BJ (cell line): Measurements from ENCODE around the gene ZNF33A. TPM values are rescaled to one million over a fixed set of nuclear protein-coding genes. Genes with fewer than 3 reads are reported as not detected.
A peak's percentile ranks its signal among the peaks of the same experiment; 100 is the strongest.
"Not testable (repeated sequence)": the region's sequence is repeated elsewhere in the genome, so short reads cannot be mapped to it uniquely, and the experiment has no call there.

Experiments used
- CTCF ChIA-PET: fragments of 350-600 bp; formaldehyde crosslinking; extraction: SDS; loops from one replicate; lab custom pipeline; 2021; ENCODE audit warnings: antibody characterized with exemption, inconsistent platforms; lab: Yijun Ruan, JAX
- POLR2A ChIA-PET: fragments of 300-600 bp; sonication (Branson Sonifier 250); formaldehyde crosslinking; extraction: SDS; loops from one replicate; lab custom pipeline; 2021; ENCODE audit warnings: antibody characterized with exemption; lab: Charles Lee
- DNase-seq: peaks from one replicate; pipeline ENCODE4 v3.0.0-alpha.2; 2011; ENCODE audit warnings: low read depth
- H3K27me3 ChIP-seq: 2 replicates; pipeline ENCODE4 v1.6.0; 2011; ENCODE audit warnings: low read length; ENCODE audit not compliant: control insufficient read depth, insufficient read depth
- H3K36me3 ChIP-seq: 2 replicates; pipeline ENCODE4 v1.5.1; 2011; ENCODE audit warnings: low read length; ENCODE audit not compliant: control insufficient read depth, insufficient read depth
- H3K4me3 ChIP-seq: 2 replicates; pipeline ENCODE4 v1.5.1; 2011; ENCODE audit warnings: low read depth, mild to moderate bottlenecking, control low read depth, low read length
- polyA plus RNA-seq: library from polyadenylated mRNA; depleted of rRNA; stranded (reverse); fragments of >200 nt; gene quantifications from 2 replicates; pipeline ENCODE4 v1.2.3, GENCODE V29; 2011
- TF ChIP-seq, protein P1 (sequence below): IDR thresholded peaks from 2 replicates; pipeline ENCODE4 v1.5.1; 2011; ENCODE audit warnings: low read depth, mild to moderate bottlenecking, control low read depth, inconsistent platforms, low read length, moderate library complexity; ENCODE audit not compliant: insufficient read depth

The ZNF33A gene
- polyA plus RNA-seq, 1 experiment: 3.9 TPM

DNA sequence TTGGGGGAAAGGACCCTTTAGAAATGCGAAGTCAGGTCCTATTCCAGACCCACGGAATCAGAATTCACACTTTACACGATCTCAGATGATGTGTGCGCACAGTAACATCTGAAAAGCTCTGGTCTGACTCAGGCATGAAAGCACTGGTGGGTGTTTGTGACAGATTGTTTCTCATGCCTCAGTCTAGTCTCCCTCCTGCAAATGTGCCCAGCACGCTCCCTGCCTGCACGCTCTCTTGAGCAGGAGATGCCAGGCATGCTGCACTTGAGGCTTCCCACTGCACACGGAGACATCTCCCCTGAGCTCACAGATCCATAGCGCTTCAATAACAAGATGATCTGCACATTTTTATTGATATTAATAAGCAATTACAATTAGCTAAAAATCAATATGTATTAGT lies 60.0 kb downstream of the ZNF33A start:
- ChIA-PET CTCF (no interaction called here), POLR2A (no interaction called here)
- no peaks in the 10 kb centered on the region for H3K36me3 ChIP-seq
- no peaks in the 10 kb centered on the region for H3K27me3 ChIP-seq
- no peak for DNase-seq
- H3K4me3 ChIP-seq: no peak overlapping the region
- TF ChIP-seq, protein P1, sequence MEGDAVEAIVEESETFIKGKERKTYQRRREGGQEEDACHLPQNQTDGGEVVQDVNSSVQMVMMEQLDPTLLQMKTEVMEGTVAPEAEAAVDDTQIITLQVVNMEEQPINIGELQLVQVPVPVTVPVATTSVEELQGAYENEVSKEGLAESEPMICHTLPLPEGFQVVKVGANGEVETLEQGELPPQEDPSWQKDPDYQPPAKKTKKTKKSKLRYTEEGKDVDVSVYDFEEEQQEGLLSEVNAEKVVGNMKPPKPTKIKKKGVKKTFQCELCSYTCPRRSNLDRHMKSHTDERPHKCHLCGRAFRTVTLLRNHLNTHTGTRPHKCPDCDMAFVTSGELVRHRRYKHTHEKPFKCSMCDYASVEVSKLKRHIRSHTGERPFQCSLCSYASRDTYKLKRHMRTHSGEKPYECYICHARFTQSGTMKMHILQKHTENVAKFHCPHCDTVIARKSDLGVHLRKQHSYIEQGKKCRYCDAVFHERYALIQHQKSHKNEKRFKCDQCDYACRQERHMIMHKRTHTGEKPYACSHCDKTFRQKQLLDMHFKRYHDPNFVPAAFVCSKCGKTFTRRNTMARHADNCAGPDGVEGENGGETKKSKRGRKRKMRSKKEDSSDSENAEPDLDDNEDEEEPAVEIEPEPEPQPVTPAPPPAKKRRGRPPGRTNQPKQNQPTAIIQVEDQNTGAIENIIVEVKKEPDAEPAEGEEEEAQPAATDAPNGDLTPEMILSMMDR: no peak

DNA sequence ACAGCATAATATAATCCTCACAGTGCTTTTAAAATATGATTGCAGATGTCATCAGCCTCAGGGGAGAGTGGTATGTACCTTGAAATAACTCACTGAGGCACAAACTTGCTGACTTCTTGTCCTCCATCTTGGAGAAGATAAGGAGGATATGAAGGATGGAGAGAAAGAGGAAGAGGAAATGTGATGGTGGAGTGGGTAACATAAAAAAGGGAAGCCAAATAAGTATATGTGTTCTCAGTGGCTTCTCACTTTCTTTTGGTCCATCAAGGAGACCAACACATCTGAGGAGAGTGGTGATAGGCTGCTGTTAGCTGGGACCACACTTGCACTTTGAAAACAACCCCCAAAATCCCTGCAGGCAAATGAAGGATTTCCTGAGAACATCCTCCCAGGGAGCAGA lies 62.1 kb downstream of the ZNF33A start:
- H3K4me3 ChIP-seq: no peak overlapping the region
- no peaks in the 10 kb centered on the region for H3K27me3 ChIP-seq
- no peaks in the 10 kb centered on the region for H3K36me3 ChIP-seq
- DNase-seq: no peak
- CTCF ChIA-PET: no interaction called here
- TF ChIP-seq, protein P1: no peak
- POLR2A ChIA-PET: no interaction called here

DNA sequence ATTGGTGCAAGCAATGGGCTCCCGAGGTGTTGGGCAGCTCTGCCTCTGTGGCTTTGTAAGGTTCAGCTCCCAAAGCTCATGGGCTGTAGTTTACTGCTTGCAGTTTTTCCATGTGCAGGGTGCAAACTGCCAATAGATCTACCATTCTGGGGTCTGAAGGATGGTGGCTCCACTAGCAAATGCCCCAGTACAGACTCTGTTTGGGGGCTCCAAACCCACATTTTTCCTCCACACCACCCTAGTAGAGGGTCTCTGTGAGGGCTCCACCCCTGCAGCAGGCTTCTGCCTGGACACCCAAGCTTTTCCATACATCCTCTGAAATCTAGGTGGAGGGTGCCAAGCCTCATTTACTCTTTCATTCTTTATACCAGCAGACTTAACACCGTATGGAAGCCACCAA lies 66.2 kb downstream of the ZNF33A start:
- no peaks in the 10 kb centered on the region for H3K27me3 ChIP-seq
- ChIA-PET POLR2A (no interaction called here), CTCF (no interaction called here)
- H3K4me3 ChIP-seq: no peak overlapping the region
- H3K36me3 ChIP-seq: no peaks in the 10 kb centered on the region
- TF ChIP-seq, protein P1: no peak
- DNase-seq: no peak

DNA sequence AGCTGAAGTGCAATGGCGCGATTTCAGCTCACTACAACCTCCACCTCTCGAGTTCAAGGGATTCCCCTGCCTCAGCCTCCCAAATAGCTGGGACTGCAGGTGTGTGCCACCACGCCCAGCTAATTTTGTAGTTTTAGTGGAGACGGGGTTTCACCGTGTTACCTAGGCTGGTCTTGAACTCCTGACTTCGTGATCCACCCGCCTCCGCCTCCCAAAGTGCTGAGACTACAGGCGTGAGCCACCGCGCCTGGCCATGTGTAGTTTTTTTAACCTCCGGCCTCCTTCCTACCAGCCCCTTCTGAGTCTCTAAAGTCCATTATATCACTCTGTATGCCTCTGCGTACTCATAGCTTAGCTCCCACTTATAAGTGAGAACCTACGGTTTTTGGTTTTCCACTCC lies 82.8 kb downstream of the ZNF33A start:
- DNase-seq, H3K4me3 ChIP-seq, H3K27me3 ChIP-seq, POLR2A ChIA-PET, H3K36me3 ChIP-seq: not testable (repeated sequence)
- CTCF ChIA-PET: interaction anchor here (0.8 kb wide), 1 partner anchor 116 kb away, joined by 3 read pairs; no protein-coding TSS in a partner anchor

DNA sequence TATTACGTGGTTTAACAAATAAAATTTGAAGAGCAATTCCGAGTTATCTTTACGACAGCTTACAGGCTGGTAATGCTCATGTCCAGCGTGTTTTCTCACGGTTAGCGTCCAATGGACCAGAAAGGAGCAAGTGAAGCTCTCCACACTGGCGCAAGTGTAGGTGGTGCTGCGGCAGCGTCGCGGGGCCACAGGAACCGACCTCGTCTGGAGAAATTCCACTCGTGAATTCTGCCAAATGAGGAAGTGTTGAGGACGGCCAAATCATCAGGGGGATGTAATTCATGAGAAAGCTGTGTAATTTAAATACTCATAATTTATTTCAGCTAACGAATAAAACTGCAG lies 83.3 kb downstream of the ZNF33A start:
- no peaks in the 10 kb centered on the region for H3K27me3 ChIP-seq
- CTCF ChIA-PET: interaction anchor here (0.8 kb wide), 1 partner anchor 117 kb away, joined by 3 read pairs; no protein-coding TSS in a partner anchor
- TF ChIP-seq, protein P1: no peak
- DNase-seq: no peak
- peaks cover 2% of the 10 kb centered on the region; the same call in 1 of the 2 replicates for H3K36me3 ChIP-seq
- POLR2A ChIA-PET: no interaction called here
- peak overlapping the region; percentile 78 for H3K4me3 ChIP-seq

DNA sequence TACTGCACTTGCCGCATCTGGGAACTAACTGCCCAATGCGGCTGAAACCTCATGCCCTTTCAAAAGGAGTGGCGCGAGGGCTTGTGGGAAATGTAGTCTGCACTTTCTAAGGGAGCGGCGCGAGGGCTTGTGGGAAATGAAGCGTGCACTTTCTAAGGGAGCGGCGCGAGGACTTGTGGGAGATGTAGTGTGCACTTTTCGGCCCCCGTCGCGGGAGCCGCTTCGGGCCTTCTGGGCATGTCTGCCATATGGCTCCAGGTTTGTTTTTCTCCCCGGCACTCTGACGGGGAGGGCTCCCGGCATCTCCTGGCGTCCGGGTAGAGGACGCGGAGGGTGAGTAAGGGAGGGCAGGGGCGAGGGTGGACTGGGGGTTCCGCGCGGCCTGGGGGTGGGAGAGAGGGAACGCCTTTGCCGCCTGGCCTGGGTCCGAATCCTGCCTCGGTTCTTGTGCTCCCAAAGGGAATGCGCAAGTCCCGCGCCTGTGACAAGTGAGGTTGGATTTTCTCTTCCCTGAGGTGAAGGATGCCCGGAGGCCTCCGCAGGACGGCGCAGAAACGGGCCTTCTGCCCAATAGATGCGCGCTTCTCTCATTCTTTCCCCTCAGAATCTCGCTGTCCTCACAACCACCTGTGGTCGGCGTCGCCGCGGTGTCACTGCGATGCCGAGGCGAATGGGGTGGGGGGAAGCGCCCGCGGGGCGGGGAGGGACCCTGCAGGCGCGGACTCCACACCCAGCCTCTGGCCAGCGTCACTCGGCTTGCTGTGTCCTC lies 83.9 kb downstream of the ZNF33A start, which contains the start of gene ZNF37A:
Gene ZNF37A (plus strand): TSS at position 180 of the 769 bp plus-strand sequence. CDS start 2,281 bp downstream, outside the sequence.
- CTCF ChIA-PET: interaction anchor here (0.8 to 1.1 kb wide), 2 partner anchors 117 kb away, joined by 3 read pairs; no protein-coding TSS in a partner anchor
- no peaks in the 10 kb centered on the region for H3K27me3 ChIP-seq
- DNase-seq: peak; percentile 70
- H3K4me3 ChIP-seq: peak within 1 kb of the TSS; percentile 78
- peaks cover 2% of the 10 kb centered on the region; the same call in 1 of the 2 replicates for H3K36me3 ChIP-seq
- TF ChIP-seq, protein P1: no peak
- POLR2A ChIA-PET: no interaction called here
